GM12864 (cell line): ENCODE data around the gene MTLN.
"Not testable (repeated sequence)": the region's sequence is repeated elsewhere in the genome, so short reads cannot be mapped to it uniquely, and the experiment has no call there.

ENCODE experiments used
- DNase-seq: peaks from one replicate; pipeline ENCODE4 v3.0.0-alpha.2; 2011; ENCODE audit warnings: low read depth
- H3K4me3 ChIP-seq: 2 replicates; pipeline ENCODE4 v1.5.1; 2011; ENCODE audit warnings: mild to moderate bottlenecking, low read depth, low read length, control low read depth
- TF ChIP-seq, protein P1 (sequence below): IDR thresholded peaks from 2 replicates; pipeline ENCODE4 v1.5.1; 2011; ENCODE audit warnings: low read depth, mild to moderate bottlenecking, moderate library complexity, low read length, control low read depth, inconsistent platforms; ENCODE audit errors: missing control alignments

MTLN gene, protein sequence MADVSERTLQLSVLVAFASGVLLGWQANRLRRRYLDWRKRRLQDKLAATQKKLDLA

DNA sequence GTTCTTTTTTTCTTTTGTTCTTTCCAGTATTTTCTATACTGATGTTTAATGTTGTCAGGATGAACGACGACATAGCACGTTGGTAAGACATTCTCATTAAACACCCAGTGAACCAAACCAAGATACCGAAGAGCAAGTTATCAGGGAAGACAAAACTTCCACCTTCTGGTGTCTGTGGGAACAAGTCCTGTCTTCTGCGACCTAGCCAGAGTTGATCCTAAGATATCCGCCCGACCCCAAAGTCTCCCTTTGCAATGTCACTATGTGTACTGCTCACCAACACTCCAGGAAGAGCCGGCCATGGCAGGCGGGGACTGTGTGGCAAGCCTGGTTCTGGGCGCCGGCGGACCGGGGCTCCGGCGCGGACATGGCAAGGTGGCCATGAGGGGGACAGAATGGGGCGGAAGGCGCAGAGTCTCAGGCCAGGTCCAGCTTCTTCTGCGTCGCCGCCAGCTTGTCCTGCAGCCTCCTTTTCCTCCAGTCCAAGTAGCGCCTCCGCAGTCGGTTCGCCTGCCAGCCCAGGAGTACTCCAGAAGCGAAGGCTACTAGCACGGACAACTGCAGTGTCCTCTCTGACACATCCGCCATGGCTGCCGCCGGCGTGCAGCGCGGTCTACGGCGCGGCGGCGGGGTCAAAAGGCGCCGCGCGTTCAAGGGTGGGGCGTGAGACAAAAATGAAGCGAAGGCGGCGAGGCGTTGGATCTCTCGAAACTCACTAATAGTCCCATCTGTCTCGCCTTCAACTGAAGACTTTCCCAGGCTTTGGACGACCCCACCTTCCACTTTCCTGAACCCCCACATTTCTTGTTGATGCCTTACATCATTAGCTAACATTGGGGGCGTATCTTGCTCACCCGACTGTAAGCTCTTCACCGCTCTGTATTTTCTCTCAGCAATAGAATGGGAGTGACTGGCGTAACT is at the start of gene MTLN:
TSS of gene MTLN (minus strand) at position 610 of the 921 bp plus-strand sequence. CDS start at position 588, 22 bp downstream.
- peak; percentile 29 for DNase-seq
- TF ChIP-seq, protein P1, sequence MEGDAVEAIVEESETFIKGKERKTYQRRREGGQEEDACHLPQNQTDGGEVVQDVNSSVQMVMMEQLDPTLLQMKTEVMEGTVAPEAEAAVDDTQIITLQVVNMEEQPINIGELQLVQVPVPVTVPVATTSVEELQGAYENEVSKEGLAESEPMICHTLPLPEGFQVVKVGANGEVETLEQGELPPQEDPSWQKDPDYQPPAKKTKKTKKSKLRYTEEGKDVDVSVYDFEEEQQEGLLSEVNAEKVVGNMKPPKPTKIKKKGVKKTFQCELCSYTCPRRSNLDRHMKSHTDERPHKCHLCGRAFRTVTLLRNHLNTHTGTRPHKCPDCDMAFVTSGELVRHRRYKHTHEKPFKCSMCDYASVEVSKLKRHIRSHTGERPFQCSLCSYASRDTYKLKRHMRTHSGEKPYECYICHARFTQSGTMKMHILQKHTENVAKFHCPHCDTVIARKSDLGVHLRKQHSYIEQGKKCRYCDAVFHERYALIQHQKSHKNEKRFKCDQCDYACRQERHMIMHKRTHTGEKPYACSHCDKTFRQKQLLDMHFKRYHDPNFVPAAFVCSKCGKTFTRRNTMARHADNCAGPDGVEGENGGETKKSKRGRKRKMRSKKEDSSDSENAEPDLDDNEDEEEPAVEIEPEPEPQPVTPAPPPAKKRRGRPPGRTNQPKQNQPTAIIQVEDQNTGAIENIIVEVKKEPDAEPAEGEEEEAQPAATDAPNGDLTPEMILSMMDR, result no peak
- peak within 1 kb of the TSS; percentile 89 for H3K4me3 ChIP-seq

- DNase-seq, H3K4me3 ChIP-seq: not testable (repeated sequence)
Measured at GRCh38 chr2:110261910-110262309, 49.6 kb upstream of the MTLN start.

- H3K4me3 ChIP-seq, DNase-seq: not testable (repeated sequence)
Measured at GRCh38 chr2:110248081-110248795, 35.9 kb upstream of the MTLN start.

- not testable (repeated sequence) for H3K4me3 ChIP-seq, DNase-seq
Measured at GRCh38 chr2:110245488-110246435, 33.4 kb upstream of the MTLN start.

GRCh38 chr2:110243283-110243682 is 30.9 kb upstream of the MTLN start:
- not testable (repeated sequence) for DNase-seq, H3K4me3 ChIP-seq

- not testable (repeated sequence) for H3K4me3 ChIP-seq, DNase-seq
Measured at GRCh38 chr2:110234514-110234913, 22.2 kb upstream of the MTLN start.

- DNase-seq, H3K4me3 ChIP-seq: not testable (repeated sequence)
Measured at GRCh38 chr2:110229886-110230285, 17.5 kb upstream of the MTLN start.

GRCh38 chr2:110222626-110223025 is 10.3 kb upstream of the MTLN start:
- not testable (repeated sequence) for DNase-seq

DNA sequence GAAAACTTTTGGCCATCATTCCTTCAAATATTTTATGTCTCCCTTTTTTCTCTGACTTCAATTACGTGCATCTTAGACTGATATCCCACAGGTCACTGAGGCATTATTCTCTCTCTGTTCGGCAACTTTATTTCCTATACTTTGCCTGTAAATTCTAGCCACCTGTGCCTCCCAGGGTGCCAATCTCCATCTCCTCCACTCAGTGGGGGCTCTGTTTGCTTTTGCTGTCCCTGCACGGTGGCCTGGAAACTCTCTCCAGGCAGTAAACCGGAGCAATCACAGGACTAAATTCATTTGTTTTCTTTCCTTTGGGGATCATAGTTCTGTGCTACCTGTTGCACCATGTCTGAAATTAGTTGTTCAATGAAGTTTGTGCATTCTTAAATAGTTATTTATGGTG is 9.6 kb upstream of the MTLN start:
- no peak for DNase-seq
- TF ChIP-seq, protein P1, result no peak
- H3K4me3 ChIP-seq, result no peak overlapping the region

More at GRCh38 chr2:110222626-110223025, 10.3 kb upstream of the MTLN start:
- H3K4me3 ChIP-seq, result not testable (repeated sequence)

DNA sequence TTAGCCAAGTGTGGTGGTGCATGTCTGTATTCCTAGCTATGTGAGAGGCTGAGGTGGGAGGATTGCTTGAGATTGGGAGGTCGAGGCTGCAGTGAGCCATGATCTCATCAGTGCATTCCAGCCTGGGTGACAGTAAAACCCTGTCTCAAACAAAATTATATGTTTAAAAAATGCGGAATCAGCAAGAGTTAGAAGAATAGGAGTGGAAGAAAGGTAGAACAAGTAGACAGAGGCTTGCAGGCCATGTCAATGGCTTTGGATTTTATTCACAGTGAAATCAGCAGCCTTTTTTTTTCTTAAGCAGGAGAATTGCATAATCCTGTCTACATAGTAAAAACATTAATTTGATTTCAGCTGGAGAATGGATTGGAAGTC is 7.8 kb upstream of the MTLN start:
- no peak overlapping the region for H3K4me3 ChIP-seq
- no peak for DNase-seq
- TF ChIP-seq, protein P1, result no peak
